AG09309 (cell line): ENCODE results near the gene SHC2.
A peak's percentile ranks its signal among the peaks of the same experiment; 100 is the strongest.

Experiments
- DNase-seq: peaks from one replicate; pipeline ENCODE4 v3.0.0-alpha.2; 2010; ENCODE audit warnings: low read depth
- H3K4me3 ChIP-seq: 2 replicates; pipeline ENCODE4 v1.5.1; 2011; ENCODE audit warnings: mild to moderate bottlenecking, low read depth, low read length, moderate library complexity; ENCODE audit not compliant: control insufficient read depth
- TF ChIP-seq, protein P1 (sequence below): IDR thresholded peaks from 2 replicates; pipeline ENCODE4 v1.5.1; 2011; ENCODE audit warnings: mild to moderate bottlenecking, low read depth, low read length, inconsistent platforms; ENCODE audit not compliant: insufficient read depth, control insufficient read depth; ENCODE audit errors: missing control alignments

SHC2 gene

GRCh38 chr19:495402-496111 is 34.7 kb upstream of the SHC2 start:
- TF ChIP-seq, protein P1, sequence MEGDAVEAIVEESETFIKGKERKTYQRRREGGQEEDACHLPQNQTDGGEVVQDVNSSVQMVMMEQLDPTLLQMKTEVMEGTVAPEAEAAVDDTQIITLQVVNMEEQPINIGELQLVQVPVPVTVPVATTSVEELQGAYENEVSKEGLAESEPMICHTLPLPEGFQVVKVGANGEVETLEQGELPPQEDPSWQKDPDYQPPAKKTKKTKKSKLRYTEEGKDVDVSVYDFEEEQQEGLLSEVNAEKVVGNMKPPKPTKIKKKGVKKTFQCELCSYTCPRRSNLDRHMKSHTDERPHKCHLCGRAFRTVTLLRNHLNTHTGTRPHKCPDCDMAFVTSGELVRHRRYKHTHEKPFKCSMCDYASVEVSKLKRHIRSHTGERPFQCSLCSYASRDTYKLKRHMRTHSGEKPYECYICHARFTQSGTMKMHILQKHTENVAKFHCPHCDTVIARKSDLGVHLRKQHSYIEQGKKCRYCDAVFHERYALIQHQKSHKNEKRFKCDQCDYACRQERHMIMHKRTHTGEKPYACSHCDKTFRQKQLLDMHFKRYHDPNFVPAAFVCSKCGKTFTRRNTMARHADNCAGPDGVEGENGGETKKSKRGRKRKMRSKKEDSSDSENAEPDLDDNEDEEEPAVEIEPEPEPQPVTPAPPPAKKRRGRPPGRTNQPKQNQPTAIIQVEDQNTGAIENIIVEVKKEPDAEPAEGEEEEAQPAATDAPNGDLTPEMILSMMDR: peak; percentile 72
- no peak overlapping the region for H3K4me3 ChIP-seq
- no peak for DNase-seq

GRCh38 chr19:495081-495401 is 34.2 kb upstream of the SHC2 start:
- H3K4me3 ChIP-seq: no peak overlapping the region
- TF ChIP-seq, protein P1: no peak
- DNase-seq: no peak

DNA sequence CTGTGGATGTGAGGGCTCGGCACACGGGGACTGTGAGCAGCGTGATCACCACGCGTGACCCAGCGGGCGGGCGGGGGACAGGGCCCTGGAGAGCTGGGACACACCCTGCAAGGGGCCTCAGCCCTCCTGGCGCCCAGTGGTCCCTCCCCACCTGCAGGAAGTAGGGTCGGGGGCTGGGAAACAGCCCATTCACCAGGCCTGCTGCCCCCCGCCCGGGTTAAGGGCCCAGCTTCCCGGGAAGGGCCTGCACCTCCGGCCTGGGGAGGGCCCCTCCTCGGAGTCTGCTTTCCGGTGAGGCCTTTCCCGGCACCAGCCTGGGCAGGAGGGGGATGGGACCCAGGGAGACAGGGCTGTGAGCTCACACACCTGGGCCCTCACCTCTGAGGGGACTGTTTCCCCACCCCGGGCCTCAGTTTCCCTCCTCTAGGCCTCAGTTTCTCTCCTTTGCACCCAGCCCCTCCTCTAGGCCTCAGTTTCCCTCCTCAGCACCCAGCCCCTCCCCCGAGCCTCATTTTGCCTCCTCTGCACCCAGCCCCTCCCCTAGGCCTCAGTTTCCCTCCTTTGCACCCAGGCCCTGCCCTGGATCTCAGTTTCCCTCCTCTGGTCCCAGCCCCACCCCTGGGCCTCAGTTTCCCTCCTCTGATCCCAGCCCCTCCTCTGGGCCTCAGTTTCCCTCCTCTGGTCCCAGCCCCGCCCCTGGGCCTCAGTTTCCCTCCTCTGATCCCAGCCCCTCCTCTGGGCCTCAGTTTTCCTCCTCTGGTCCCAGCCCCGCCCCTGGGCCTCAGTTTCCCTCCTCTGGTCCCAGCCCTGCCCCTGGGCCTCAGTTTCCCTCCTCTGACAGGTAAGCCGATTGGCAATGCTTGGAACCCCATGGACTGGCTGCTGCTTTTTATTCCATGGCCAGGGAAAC is 33.6 kb upstream of the SHC2 start:
- no peak overlapping the region for H3K4me3 ChIP-seq
- DNase-seq: no peak
- TF ChIP-seq, protein P1: no peak

DNA sequence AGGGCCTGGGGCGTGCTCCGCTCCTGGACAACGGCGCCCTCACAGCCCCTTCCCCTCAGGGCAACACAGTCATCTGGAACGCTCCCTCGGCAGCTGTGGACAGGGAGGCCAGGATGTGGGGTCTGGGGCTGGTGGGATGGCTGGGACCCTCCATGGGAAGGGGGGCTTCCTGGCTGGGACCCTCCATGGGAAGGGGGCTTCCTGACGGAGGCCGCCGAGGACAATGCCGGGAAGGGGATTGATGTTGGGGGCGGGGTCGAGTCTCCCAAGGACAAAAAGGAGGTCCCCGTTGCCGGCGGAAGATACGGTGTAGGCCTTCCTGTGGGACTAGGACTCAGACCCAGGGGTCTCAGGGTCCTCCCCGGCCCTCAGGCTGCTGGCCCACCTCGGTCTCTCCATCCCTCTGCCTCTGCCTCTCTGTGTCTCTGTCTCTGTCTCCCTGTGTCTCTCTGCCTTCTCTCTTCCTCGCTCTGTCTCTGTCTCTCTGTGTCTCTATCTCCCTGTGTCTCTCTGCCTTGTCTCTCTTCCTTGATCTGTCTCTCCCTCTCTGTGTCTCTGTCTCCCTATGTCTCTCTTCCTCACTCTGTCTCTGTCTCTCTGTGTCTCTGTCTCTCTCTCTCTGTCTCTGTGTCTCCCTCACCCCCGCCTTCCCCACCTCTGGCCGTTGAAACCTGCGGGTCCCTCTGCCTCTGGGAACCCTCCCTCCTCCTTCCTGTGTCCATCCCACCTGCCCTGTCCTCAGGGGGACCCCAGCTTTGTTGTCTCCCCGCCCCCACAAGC is 32.7 kb upstream of the SHC2 start:
- TF ChIP-seq, protein P1: no peak
- no peak overlapping the region for H3K4me3 ChIP-seq

GRCh38 chr19:492091-492531 is 31.3 kb upstream of the SHC2 start:
- TF ChIP-seq, protein P1: no peak
- no peak overlapping the region for H3K4me3 ChIP-seq
- no peak for DNase-seq

More for the DNA sequence above, 32.7 kb upstream of the SHC2 start:
- no peak for DNase-seq

GRCh38 chr19:491146-491741 is 30.4 kb upstream of the SHC2 start:
- TF ChIP-seq, protein P1: no peak
- DNase-seq: no peak
- H3K4me3 ChIP-seq: no peak overlapping the region
